PC-3 (cell line): ENCODE measurements around the gene SLC7A4. TPM values are rescaled to one million over a fixed set of nuclear protein-coding genes. Genes with fewer than 3 reads are reported as not detected.

Experiments
- ATAC-seq: fragments of 200-7000 bp; cut with Tn5 transposase; 2 replicates; pipeline ENCODE4 v1.9.1; 2020; ENCODE audit warnings: mild to moderate bottlenecking, moderate library complexity
- BruUV-seq: library from RNA; stranded (reverse); fragments of 400-500 nt; replicated peaks from 2 replicates; lab custom pipeline; 2021; lab: Mats Ljungman, UMichigan
- CTCF ChIA-PET: fragments of 300-600 bp; sonication (Branson Sonifier 250); formaldehyde crosslinking; loops from one replicate; lab custom pipeline; 2022; ENCODE audit warnings: antibody characterized with exemption; lab: Charles Lee
- POLR2A ChIA-PET: fragments of 300-600 bp; sonication (Branson Sonifier 250); formaldehyde crosslinking; loops from one replicate; lab custom pipeline; 2022; ENCODE audit warnings: antibody characterized with exemption; ENCODE audit not compliant: unreplicated experiment; lab: Charles Lee
- DNase-seq: peaks from one replicate; pipeline ENCODE4 v3.0.0-alpha.2; 2015
- H2AFZ ChIP-seq: fragments of 300-600 bp; sonication (generic); 2 replicates; pipeline ENCODE4 v1.6.0; 2016; ENCODE audit warnings: antibody characterized with exemption, low read length
- H3F3A ChIP-seq: fragments of 300-600 bp; sonication (generic); one replicate; pipeline ENCODE4 v1.6.0; 2017; ENCODE audit warnings: antibody characterized with exemption, low read length, control low read depth, mild to moderate bottlenecking; ENCODE audit not compliant: unreplicated experiment
- H3K27ac ChIP-seq: fragments of 300-600 bp; sonication (generic); 2 replicates; pipeline ENCODE4 v1.5.1; 2016; ENCODE audit warnings: mild to moderate bottlenecking, low read length
- H3K27me3 ChIP-seq: fragments of 300-600 bp; sonication (generic); 2 replicates; pipeline ENCODE4 v1.6.1; 2016; ENCODE audit warnings: low read length, mixed read lengths
- H3K36me3 ChIP-seq: fragments of 300-600 bp; sonication (generic); 2 replicates; pipeline ENCODE4 v1.6.1; 2016; ENCODE audit warnings: low read depth, mixed run types, low read length, mixed read lengths
- H3K4me1 ChIP-seq: fragments of 300-600 bp; sonication (generic); 2 replicates; pipeline ENCODE4 v1.5.1; 2016; ENCODE audit warnings: low read length; ENCODE audit not compliant: insufficient read depth
- H3K4me2 ChIP-seq: fragments of 300-600 bp; sonication (generic); 2 replicates; pipeline ENCODE4 v1.6.0; 2016; ENCODE audit warnings: low read length
- H3K4me3 ChIP-seq: fragments of 300-600 bp; sonication (generic); 2 replicates; pipeline ENCODE4 v1.5.1; 2016; ENCODE audit warnings: mild to moderate bottlenecking, low read length, mixed read lengths
- H3K79me2 ChIP-seq: fragments of 300-600 bp; sonication (generic); 2 replicates; pipeline ENCODE4 v1.6.1; 2017; ENCODE audit warnings: low read length, mixed read lengths
- H3K9ac ChIP-seq: fragments of 300-600 bp; sonication (generic); 2 replicates; pipeline ENCODE4 v1.6.0; 2016; ENCODE audit warnings: mild to moderate bottlenecking, low read length
- H3K9me2 ChIP-seq: fragments of 300-600 bp; sonication (generic); replicated peaks from 2 replicates; pipeline ENCODE4 v1.6.1; 2016; ENCODE audit warnings: mixed run types, low read length, mixed read lengths
- H3K9me3 ChIP-seq: fragments of 300-600 bp; sonication (generic); 2 replicates; pipeline ENCODE4 v1.6.1; 2016; ENCODE audit warnings: low read length, mixed read lengths
- H4K20me1 ChIP-seq: fragments of 300-600 bp; sonication (generic); 2 replicates; pipeline ENCODE4 v1.6.1; 2016; ENCODE audit warnings: low read length, mixed read lengths
- EZH2 ChIP-seq: fragments of 300-600 bp; sonication (generic); IDR thresholded peaks from one replicate; pipeline ENCODE4 v1.6.1; 2017; ENCODE audit warnings: antibody characterized with exemption, mild to moderate bottlenecking, low read length; ENCODE audit not compliant: unreplicated experiment
- EZH2phosphoT487 ChIP-seq: fragments of 300-600 bp; sonication (generic); IDR thresholded peaks from 2 replicates; pipeline ENCODE4 v1.6.1; 2018; ENCODE audit warnings: mild to moderate bottlenecking, antibody characterized with exemption, low read length, borderline replicate concordance
- intact Hi-C: fragments of 100-400 bp; cut with micrococcal nuclease; formaldehyde crosslinking; loops from 2 replicates; pipeline ENCODE4 v1.9.0; 2023
- total RNA-seq: library from RNA; depleted of rRNA; stranded (reverse); fragments of >200 nt; gene quantifications from 2 replicates; pipeline ENCODE4 v1.2.3, GENCODE V29; 2014
- TF ChIP-seq, protein P1 (sequence below): fragments of 300-600 bp; sonication (generic); conservative IDR thresholded peaks from 2 replicates; pipeline ENCODE4 v1.5.1; 2017; ENCODE audit warnings: antibody characterized with exemption, low read depth, mild to moderate bottlenecking, low read length

Gene SLC7A4
- total RNA-seq, 1 experiment from 2014 or later, result not detected

DNA sequence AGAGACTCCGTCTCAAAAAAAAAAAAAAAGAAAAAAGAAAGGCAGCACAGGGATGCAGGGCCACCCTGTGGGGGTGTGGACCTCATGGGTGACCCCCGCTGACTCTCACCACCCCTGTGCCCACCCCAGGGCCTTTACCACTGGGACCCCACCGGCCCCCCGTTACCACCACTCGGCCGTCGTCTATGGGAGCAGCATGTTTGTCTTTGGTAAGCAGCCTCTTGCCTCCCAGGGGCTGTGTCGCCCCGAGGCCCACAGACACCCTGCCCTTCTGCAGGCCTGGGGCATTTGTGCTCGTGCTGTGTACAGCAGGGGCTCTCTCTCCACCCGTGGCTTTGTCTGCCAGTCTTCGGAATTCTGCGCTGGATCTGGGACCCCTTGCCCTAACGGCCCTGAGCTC is 45.0 kb downstream of the SLC7A4 start:
- H3K9ac ChIP-seq, result no peak overlapping the region
- ChIA-PET CTCF (no interaction called here), POLR2A (no interaction called here)
- no peaks in the 10 kb centered on the region for H3K9me2 ChIP-seq
- H3K9me3 ChIP-seq, result no peaks in the 10 kb centered on the region
- no peaks in the 10 kb centered on the region for H3F3A ChIP-seq
- intact Hi-C loops, result no loop called here
- no peak overlapping the region for H2AFZ ChIP-seq
- TF ChIP-seq EZH2 (no peak), EZH2phosphoT487 (no peak)
- TF ChIP-seq, protein P1, sequence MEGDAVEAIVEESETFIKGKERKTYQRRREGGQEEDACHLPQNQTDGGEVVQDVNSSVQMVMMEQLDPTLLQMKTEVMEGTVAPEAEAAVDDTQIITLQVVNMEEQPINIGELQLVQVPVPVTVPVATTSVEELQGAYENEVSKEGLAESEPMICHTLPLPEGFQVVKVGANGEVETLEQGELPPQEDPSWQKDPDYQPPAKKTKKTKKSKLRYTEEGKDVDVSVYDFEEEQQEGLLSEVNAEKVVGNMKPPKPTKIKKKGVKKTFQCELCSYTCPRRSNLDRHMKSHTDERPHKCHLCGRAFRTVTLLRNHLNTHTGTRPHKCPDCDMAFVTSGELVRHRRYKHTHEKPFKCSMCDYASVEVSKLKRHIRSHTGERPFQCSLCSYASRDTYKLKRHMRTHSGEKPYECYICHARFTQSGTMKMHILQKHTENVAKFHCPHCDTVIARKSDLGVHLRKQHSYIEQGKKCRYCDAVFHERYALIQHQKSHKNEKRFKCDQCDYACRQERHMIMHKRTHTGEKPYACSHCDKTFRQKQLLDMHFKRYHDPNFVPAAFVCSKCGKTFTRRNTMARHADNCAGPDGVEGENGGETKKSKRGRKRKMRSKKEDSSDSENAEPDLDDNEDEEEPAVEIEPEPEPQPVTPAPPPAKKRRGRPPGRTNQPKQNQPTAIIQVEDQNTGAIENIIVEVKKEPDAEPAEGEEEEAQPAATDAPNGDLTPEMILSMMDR, result no peak
- peaks cover 13% of the 10 kb centered on the region for H3K79me2 ChIP-seq
- no peaks in the 10 kb centered on the region for H3K27me3 ChIP-seq
- peaks cover 8% of the 10 kb centered on the region; the same call in 1 of the 2 replicates for H3K4me1 ChIP-seq
- no peak overlapping the region for H3K4me3 ChIP-seq
- ATAC-seq (no peak), DNase-seq (no peak)
- no peak overlapping the region for H3K27ac ChIP-seq
- no TSS peak for BruUV-seq
- no peaks in the 10 kb centered on the region for H4K20me1 ChIP-seq
- H3K4me2 ChIP-seq, result no peak overlapping the region
- H3K36me3 ChIP-seq, result no peaks in the 10 kb centered on the region; the same call in 1 of the 2 replicates

DNA sequence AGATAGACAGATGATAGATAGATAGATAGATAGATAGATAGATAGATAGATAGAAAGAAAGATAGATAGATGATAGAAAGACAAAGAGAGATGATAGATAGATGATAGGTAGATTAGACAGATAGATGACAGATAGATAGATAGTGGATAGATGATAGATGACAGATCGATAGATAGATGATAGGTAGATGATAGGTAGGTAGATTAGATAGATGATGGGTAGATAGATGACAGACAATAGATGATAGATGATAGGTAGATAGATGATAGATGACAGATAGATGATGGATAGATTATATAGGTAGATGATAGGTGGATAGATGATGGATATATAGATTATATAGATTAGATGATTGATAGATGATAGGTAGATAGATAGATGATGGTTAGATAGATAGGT is 46.0 kb downstream of the SLC7A4 start:
- Histone ChIP-seq H4K20me1 (no peaks in the 10 kb centered on the region), H2AFZ (no peak overlapping the region), H3K9ac (no peak overlapping the region), H3K9me2 (no peaks in the 10 kb centered on the region), H3K4me3 (no peak overlapping the region), H3K4me2 (no peak overlapping the region), H3K4me1 (peaks cover 10% of the 10 kb centered on the region), H3K27me3 (no peaks in the 10 kb centered on the region), H3K27ac (no peak overlapping the region), H3K79me2 (peaks cover 16% of the 10 kb centered on the region), H3K9me3 (no peaks in the 10 kb centered on the region), H3K36me3 (no peaks in the 10 kb centered on the region; the same call in 1 of the 2 replicates), H3F3A (no peaks in the 10 kb centered on the region)
- no peak for ATAC-seq
- no peak for DNase-seq
- ChIA-PET POLR2A (no interaction called here), CTCF (no interaction called here)
- intact Hi-C loops, result no loop called here
- BruUV-seq, result no TSS peak
- TF ChIP-seq EZH2phosphoT487 (no peak), EZH2 (no peak)
- TF ChIP-seq, protein P1, result no peak

DNA sequence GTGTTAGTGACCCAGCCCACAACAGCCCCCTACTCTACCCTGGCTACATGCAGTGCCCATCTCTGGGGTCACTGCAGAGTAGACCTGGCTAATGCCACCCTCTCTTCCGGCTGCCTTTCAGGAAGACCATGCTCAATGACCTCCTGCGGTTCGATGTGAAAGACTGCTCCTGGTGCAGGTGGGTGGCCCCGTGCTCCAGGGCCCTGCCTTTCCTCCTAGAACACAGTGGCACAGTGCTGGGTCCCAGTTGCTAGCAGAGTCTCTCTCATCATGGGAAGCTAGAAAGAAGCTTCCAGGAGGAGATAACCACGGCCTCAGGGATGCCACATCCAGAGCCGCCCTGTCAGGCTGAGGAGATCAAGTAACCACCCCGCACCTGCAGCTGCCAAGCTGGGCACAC is 46.6 kb downstream of the SLC7A4 start:
- no peaks in the 10 kb centered on the region; the same call in 1 of the 2 replicates for H3K36me3 ChIP-seq
- H3K9me3 ChIP-seq, result no peaks in the 10 kb centered on the region
- H4K20me1 ChIP-seq, result no peaks in the 10 kb centered on the region
- no TSS peak for BruUV-seq
- ChIA-PET POLR2A (no interaction called here), CTCF (no interaction called here)
- H3K4me3 ChIP-seq, result no peak overlapping the region
- ATAC-seq, result no peak
- no peaks in the 10 kb centered on the region for H3K27me3 ChIP-seq
- DNase-seq, result no peak
- H3K9me2 ChIP-seq, result no peaks in the 10 kb centered on the region
- H3K4me1 ChIP-seq, result peaks cover 13% of the 10 kb centered on the region
- H3K4me2 ChIP-seq, result no peak overlapping the region
- peaks cover 16% of the 10 kb centered on the region for H3K79me2 ChIP-seq
- no peak overlapping the region for H2AFZ ChIP-seq
- no peak overlapping the region for H3K9ac ChIP-seq
- intact Hi-C loops, result no loop called here
- TF ChIP-seq EZH2phosphoT487 (no peak), EZH2 (no peak)
- TF ChIP-seq, protein P1, result no peak
- H3F3A ChIP-seq, result no peaks in the 10 kb centered on the region
- H3K27ac ChIP-seq, result no peak overlapping the region
